ENCODE measurements around the gene KCNN4. TPM values are rescaled to one million over a fixed set of nuclear protein-coding genes. Genes with fewer than 3 reads are reported as not detected.
"Not testable (repeated sequence)": the region's sequence is repeated elsewhere in the genome, so short reads cannot be mapped to it uniquely, and the experiment has no call there.

The KCNN4 gene
- total RNA-seq, 5 donors from 2014 or later (not counting 1 experiment from before 2014, with no cell fraction given): 21.9 to 90.1 (median 37.6) TPM

DNA sequence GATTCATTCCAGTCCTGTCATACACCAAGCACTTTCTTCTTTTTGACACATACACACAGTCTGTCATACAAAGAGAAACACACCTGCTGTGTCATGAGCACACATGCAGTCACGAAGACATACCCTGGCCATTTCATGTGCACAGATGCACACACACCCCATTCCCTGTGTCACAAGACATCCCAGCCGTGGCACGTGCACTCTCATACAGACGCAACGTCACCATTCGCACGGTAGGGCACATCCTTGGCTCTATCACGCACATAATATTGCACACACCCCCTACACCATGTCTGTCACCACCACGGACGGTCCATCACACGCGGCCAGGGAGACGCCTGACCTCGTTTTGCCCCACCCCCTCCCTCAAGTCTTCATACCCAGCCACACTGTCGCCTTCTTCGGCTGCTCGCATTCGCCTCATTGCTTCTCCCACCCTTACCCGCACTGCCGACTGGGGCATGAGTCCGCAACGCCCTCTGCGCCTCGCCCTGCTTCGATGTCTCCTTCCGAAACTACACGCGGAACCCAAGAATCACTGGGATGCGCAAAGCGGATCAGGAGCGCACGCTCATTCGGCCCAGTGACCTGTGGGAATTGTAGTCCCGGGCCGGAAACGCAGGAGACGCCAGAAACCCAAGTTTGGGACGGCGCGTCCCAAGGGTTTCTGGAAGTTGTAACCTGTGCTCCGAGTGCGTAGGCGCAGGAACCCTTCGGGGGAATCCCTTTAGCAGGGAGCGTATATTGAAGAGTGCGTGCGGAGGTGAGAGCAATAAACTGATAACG lies 39.5 kb upstream of the KCNN4 start:
- peaks cover 9 to 24% of the 10 kb centered on the region in 2 experiments for H3K27me3 ChIP-seq (replicated peaks in 1 of 2; ENCODE audit: control insufficient read depth in 2 of 2, extremely low read depth in 1 of 2, insufficient read depth in 2 of 2, low read length in 1 of 2)
- H3K36me3 Mint-ChIP-seq: peaks cover 4% of the 10 kb centered on the region
- H3K9me3 ChIP-seq: no peaks in the 10 kb centered on the region
- no peaks in the 10 kb centered on the region for H3K36me3 ChIP-seq (ENCODE audit: control insufficient read depth in 2 of 2, extremely low read depth in 1 of 2, insufficient read depth in 1 of 2, low read length in 1 of 2)
- H3K27ac ChIP-seq (ENCODE audit: low read length): no peak overlapping the region
- CTCF ChIA-PET: no interaction called here
- H3K4me3 Mint-ChIP-seq: peak overlapping the region; percentile 82 to 86 (median 85)
- H3K4me3 ChIP-seq (ENCODE audit: control insufficient read depth in 1 of 2, extremely low read depth in 1 of 2, low read length in 1 of 2): peak overlapping the region; percentile 50 to 57
- POLR2A ChIA-PET: no interaction called here
- peaks cover 4 to 8% of the 10 kb centered on the region in 2 experiments for H3K4me1 ChIP-seq (ENCODE audit: control insufficient read depth in 1 of 2, extremely low read depth in 1 of 2, insufficient read depth in 2 of 2, low read length in 2 of 2)
- ATAC-seq (replicated peaks in 1 of 4) (peak; percentile 52 to 74 (median 65)), DNase-seq (peak in 5 of 35 experiments; percentile 3 to 34 (median 6))
- H3K9me3 Mint-ChIP-seq: no peaks in the 10 kb centered on the region
- H3K27me3 Mint-ChIP-seq: peaks cover 27 to 35% of the 10 kb centered on the region in 2 donors
- H3K4me1 Mint-ChIP-seq: peaks cover 10 to 11% (median 11%) of the 10 kb centered on the region in 3 donors
- 20% methylated on average over 40 of the region's 48 CpGs for WGBS (ENCODE audit: insufficient coverage)
- H3K27ac Mint-ChIP-seq: no peak overlapping the region

DNA sequence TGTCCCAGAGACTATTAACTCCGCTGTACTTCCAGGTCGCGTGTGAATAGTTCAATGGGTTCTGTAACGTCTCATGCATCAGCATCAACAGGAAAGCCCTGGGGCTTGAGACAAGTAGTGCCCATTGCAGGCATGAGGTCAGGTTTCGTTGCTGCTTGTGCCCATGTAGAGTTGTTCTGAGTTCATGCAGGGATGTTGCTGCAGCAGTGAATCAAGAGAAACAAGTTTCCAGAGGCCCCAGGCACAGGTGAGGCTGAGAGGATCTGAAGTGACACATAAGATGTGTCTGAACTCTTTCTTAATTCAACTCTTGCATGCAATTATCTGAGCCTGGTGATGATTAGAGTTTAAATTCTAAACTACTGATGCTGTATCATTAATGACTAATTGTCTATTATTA lies 37.7 kb upstream of the KCNN4 start:
- CTCF ChIA-PET: no interaction called here
- ATAC-seq (replicated peaks in 1 of 4) (no peak), DNase-seq (no peak)
- H3K36me3 ChIP-seq (ENCODE audit: control insufficient read depth in 2 of 2, extremely low read depth in 1 of 2, insufficient read depth in 1 of 2, low read length in 1 of 2): no peaks in the 10 kb centered on the region
- peaks cover 4 to 8% of the 10 kb centered on the region in 2 experiments for H3K4me1 ChIP-seq (ENCODE audit: control insufficient read depth in 1 of 2, extremely low read depth in 1 of 2, insufficient read depth in 2 of 2, low read length in 2 of 2)
- H3K9me3 ChIP-seq: no peaks in the 10 kb centered on the region
- Mint-ChIP-seq H3K9me3 (no peaks in the 10 kb centered on the region), H3K4me1 (peaks cover 10 to 11% (median 11%) of the 10 kb centered on the region in 3 donors), H3K36me3 (peaks cover 4% of the 10 kb centered on the region), H3K4me3 (no peak overlapping the region), H3K27me3 (peaks cover 27 to 33% of the 10 kb centered on the region in 2 donors), H3K27ac (no peak overlapping the region)
- 84% methylated on average over 5 of the region's 5 CpGs for WGBS (ENCODE audit: insufficient coverage)
- peaks cover 9 to 28% of the 10 kb centered on the region in 2 experiments for H3K27me3 ChIP-seq (replicated peaks in 1 of 2; ENCODE audit: control insufficient read depth in 2 of 2, extremely low read depth in 1 of 2, insufficient read depth in 2 of 2, low read length in 1 of 2)
- POLR2A ChIA-PET: no interaction called here
- no peak overlapping the region for H3K27ac ChIP-seq (ENCODE audit: low read length)
- H3K4me3 ChIP-seq (ENCODE audit: control insufficient read depth in 1 of 2, extremely low read depth in 1 of 2, low read length in 1 of 2): no peak overlapping the region

DNA sequence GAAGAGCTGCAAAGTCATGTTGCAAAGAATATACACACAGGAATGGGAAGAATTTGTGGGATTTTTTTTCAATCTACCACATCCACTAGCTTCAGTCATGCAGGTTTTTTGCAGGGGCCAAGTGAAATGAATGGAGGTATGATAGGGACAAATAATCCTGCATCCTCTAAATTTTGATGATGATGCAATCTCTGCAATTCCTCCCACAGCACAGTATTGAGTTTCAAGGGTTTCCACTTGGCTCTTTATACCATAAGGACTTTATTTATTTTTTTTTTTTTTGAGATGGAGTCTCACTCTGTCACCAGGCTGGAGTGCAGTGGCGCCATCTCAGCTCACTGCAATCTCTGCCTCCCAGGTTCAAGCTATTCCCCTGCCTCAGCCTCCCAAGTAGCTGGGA lies 36.7 kb upstream of the KCNN4 start:
- H3K4me3 ChIP-seq (ENCODE audit: control insufficient read depth in 1 of 2, extremely low read depth in 1 of 2, low read length in 1 of 2); H3K4me3 Mint-ChIP-seq; H3K36me3 Mint-ChIP-seq; DNase-seq; H3K36me3 ChIP-seq (ENCODE audit: control insufficient read depth in 2 of 2, extremely low read depth in 1 of 2, insufficient read depth in 1 of 2, low read length in 1 of 2); H3K9me3 ChIP-seq; H3K27ac Mint-ChIP-seq; H3K9me3 Mint-ChIP-seq; ATAC-seq (replicated peaks in 1 of 4); POLR2A ChIA-PET; H3K4me1 ChIP-seq (ENCODE audit: control insufficient read depth in 1 of 2, extremely low read depth in 1 of 2, insufficient read depth in 2 of 2, low read length in 2 of 2); H3K27ac ChIP-seq (ENCODE audit: low read length): not testable (repeated sequence)
- WGBS (ENCODE audit: insufficient coverage): no CpG with 5 or more reads among the region's 1 CpG
- CTCF ChIA-PET: interaction anchor here in 1 of 2 donors (0.8 kb wide), 1 partner anchor 10 kb away, joined by 3 read pairs; the partner anchor contains the start of gene ZNF283
- peaks cover 9 to 24% of the 10 kb centered on the region in 2 experiments for H3K27me3 ChIP-seq (replicated peaks in 1 of 2; ENCODE audit: control insufficient read depth in 2 of 2, extremely low read depth in 1 of 2, insufficient read depth in 2 of 2, low read length in 1 of 2)
- Mint-ChIP-seq H3K27me3 (peaks cover 27 to 29% of the 10 kb centered on the region in 2 donors), H3K4me1 (peaks cover 10 to 16% (median 11%) of the 10 kb centered on the region in 3 donors)

DNA sequence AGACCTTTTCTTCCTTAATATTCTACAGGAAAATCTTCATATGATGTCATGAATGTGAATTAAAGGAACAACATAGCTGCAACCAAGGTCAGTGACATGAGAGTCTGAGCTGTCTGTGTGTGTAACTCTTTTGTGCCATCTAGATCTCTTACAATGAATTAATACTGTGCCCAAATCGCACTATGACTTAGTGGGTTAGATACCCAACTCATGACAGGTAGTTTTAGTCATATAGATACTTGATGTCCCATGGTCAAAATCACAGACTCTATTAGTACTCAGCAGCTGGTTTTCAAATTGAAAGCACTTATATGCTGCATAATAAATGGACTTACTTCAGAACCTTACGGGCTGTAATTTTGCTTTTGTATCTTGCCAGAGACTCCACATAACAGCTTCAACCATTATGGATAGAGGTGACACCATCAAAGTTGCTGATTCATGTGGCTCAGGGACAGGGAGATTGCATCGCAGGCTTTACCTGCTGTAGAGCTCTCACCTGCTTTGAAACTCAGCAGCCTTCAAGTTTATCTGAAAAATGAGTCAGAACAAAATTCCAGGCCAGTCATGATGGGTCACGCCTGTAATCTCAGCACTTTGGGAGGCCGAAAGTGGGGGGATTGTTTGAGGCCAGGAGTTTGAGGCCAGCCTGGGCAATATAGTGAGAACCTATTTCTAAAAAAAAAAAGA lies 34.0 kb upstream of the KCNN4 start:
- CTCF ChIA-PET: interaction anchor here in 1 of 2 donors (1.4 kb wide), 1 partner anchor 72 kb away, joined by 3 read pairs; no protein-coding TSS in a partner anchor
- WGBS (ENCODE audit: insufficient coverage): 66% methylated on average over 4 of the region's 5 CpGs
- H3K27me3 ChIP-seq (replicated peaks in 1 of 2; ENCODE audit: control insufficient read depth in 2 of 2, extremely low read depth in 1 of 2, insufficient read depth in 2 of 2, low read length in 1 of 2): peaks cover 0 to 14% of the 10 kb centered on the region in 2 experiments
- Mint-ChIP-seq H3K4me3 (no peak overlapping the region), H3K9me3 (no peaks in the 10 kb centered on the region), H3K36me3 (no peaks in the 10 kb centered on the region), H3K27ac (no peak overlapping the region), H3K4me1 (peaks cover 0 to 9% (median under 1%) of the 10 kb centered on the region in 3 donors), H3K27me3 (peaks cover 19% of the 10 kb centered on the region in 2 donors)
- no peaks in the 10 kb centered on the region for H3K36me3 ChIP-seq (ENCODE audit: control insufficient read depth in 2 of 2, extremely low read depth in 1 of 2, insufficient read depth in 1 of 2, low read length in 1 of 2)
- DNase-seq (no peak), ATAC-seq (replicated peaks in 1 of 4) (no peak)
- H3K4me1 ChIP-seq (ENCODE audit: control insufficient read depth in 1 of 2, extremely low read depth in 1 of 2, insufficient read depth in 2 of 2, low read length in 2 of 2): no peaks in the 10 kb centered on the region
- no peaks in the 10 kb centered on the region for H3K9me3 ChIP-seq
- H3K4me3 ChIP-seq (ENCODE audit: control insufficient read depth in 1 of 2, extremely low read depth in 1 of 2, low read length in 1 of 2): no peak overlapping the region
- POLR2A ChIA-PET: no interaction called here
- no peak overlapping the region for H3K27ac ChIP-seq (ENCODE audit: low read length)

DNA sequence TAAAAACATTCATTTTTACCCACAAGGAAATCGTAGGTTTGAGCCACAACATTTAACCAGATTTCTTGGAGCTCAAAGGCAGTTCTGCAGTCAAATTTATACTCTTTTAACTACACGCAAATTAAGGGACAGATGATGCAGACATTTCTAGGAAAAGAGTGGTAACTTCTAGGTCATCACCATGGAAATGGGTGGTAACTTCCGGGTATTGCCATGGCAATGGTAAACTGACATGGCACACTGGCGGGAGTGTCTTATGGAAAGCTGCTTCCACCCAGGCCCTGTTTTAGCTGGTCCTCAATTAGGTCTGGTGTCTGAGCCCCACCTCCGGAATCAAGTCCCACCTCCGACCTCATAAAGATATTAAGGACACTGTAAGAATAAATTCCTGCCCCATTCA lies 31.9 kb upstream of the KCNN4 start:
- Histone ChIP-seq H3K4me1 (ENCODE audit: control insufficient read depth in 1 of 2, extremely low read depth in 1 of 2, insufficient read depth in 2 of 2, low read length in 2 of 2) (no peaks in the 10 kb centered on the region), H3K4me3 (ENCODE audit: control insufficient read depth in 1 of 2, extremely low read depth in 1 of 2, low read length in 1 of 2) (no peak overlapping the region), H3K27me3 (replicated peaks in 1 of 2; ENCODE audit: control insufficient read depth in 2 of 2, extremely low read depth in 1 of 2, insufficient read depth in 2 of 2, low read length in 1 of 2) (peaks cover 0 to 7% of the 10 kb centered on the region in 2 experiments), H3K27ac (ENCODE audit: low read length) (no peak overlapping the region), H3K9me3 (no peaks in the 10 kb centered on the region), H3K36me3 (ENCODE audit: control insufficient read depth in 2 of 2, extremely low read depth in 1 of 2, insufficient read depth in 1 of 2, low read length in 1 of 2) (no peaks in the 10 kb centered on the region)
- H3K9me3 Mint-ChIP-seq: no peaks in the 10 kb centered on the region
- WGBS (ENCODE audit: insufficient coverage): 56% methylated on average over 2 of the region's 6 CpGs
- POLR2A ChIA-PET: no interaction called here
- H3K27ac Mint-ChIP-seq: no peak overlapping the region
- DNase-seq (no peak), ATAC-seq (replicated peaks in 1 of 4) (no peak)
- H3K4me1 Mint-ChIP-seq: peaks cover 0 to 7% (median 0%) of the 10 kb centered on the region in 3 donors
- no peaks in the 10 kb centered on the region for H3K36me3 Mint-ChIP-seq
- H3K4me3 Mint-ChIP-seq: no peak overlapping the region
- H3K27me3 Mint-ChIP-seq: peaks cover 9 to 17% of the 10 kb centered on the region in 2 donors
- CTCF ChIA-PET: no interaction called here

DNA sequence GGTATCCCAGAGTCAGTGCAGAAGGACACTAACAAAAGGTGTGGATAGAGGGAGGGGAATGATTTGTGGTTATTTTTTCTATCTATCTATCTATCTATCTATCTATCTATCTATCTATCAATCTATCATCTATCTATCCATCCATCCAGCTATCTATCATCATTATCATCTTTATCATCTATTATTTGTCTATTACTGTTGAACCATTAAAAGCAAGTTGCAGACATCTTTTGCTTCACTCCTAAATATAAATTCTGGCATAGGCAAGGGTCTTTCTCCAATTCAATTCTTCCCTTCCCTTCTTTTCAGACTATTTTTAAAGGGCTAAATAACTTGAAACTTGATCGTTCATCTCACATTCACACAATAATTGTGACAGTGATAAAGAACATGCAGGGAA lies 31.5 kb upstream of the KCNN4 start:
- DNase-seq (no peak), ATAC-seq (replicated peaks in 1 of 4) (no peak)
- H3K4me1 ChIP-seq (ENCODE audit: control insufficient read depth in 1 of 2, extremely low read depth in 1 of 2, insufficient read depth in 2 of 2, low read length in 2 of 2): no peaks in the 10 kb centered on the region
- WGBS (ENCODE audit: insufficient coverage): no CpG with 5 or more reads among the region's 1 CpG
- H3K9me3 ChIP-seq: no peaks in the 10 kb centered on the region
- H3K27ac ChIP-seq (ENCODE audit: low read length): no peak overlapping the region
- Mint-ChIP-seq H3K27me3 (peaks cover 11 to 19% of the 10 kb centered on the region in 2 donors), H3K9me3 (no peaks in the 10 kb centered on the region), H3K36me3 (no peaks in the 10 kb centered on the region), H3K4me3 (no peak overlapping the region), H3K4me1 (peaks cover 0 to 7% (median 0%) of the 10 kb centered on the region in 3 donors), H3K27ac (no peak overlapping the region)
- H3K27me3 ChIP-seq (replicated peaks in 1 of 2; ENCODE audit: control insufficient read depth in 2 of 2, extremely low read depth in 1 of 2, insufficient read depth in 2 of 2, low read length in 1 of 2): peaks cover 0 to 11% of the 10 kb centered on the region in 2 experiments
- CTCF ChIA-PET: no interaction called here
- H3K4me3 ChIP-seq (ENCODE audit: control insufficient read depth in 1 of 2, extremely low read depth in 1 of 2, low read length in 1 of 2): no peak overlapping the region
- POLR2A ChIA-PET: no interaction called here
- H3K36me3 ChIP-seq (ENCODE audit: control insufficient read depth in 2 of 2, extremely low read depth in 1 of 2, insufficient read depth in 1 of 2, low read length in 1 of 2): no peaks in the 10 kb centered on the region
